Osteoblast (primary cell): Measurements from ENCODE around the gene F11R. TPM values are rescaled to one million over a fixed set of nuclear protein-coding genes. Genes with fewer than 3 reads are reported as not detected.
A peak's percentile ranks its signal among the peaks of the same experiment; 100 is the strongest.
"Not testable (repeated sequence)": the region's sequence is repeated elsewhere in the genome, so short reads cannot be mapped to it uniquely, and the experiment has no call there.

Source experiments
- DNase-seq: peaks from one replicate; pipeline ENCODE4 v3.0.0; 2011; ENCODE audit warnings: low spot score, mixed read lengths; ENCODE audit not compliant: insufficient read length; ENCODE audit errors: missing footprints
- H2AFZ ChIP-seq: 2 replicates; pipeline ENCODE4 v1.6.0; 2011; ENCODE audit warnings: mild to moderate bottlenecking, low read length
- H3K27ac ChIP-seq: 2 replicates; pipeline ENCODE4 v1.5.1; 2011; ENCODE audit warnings: mild to moderate bottlenecking, low read depth, low read length, moderate library complexity
- H3K27me3 ChIP-seq: 2 replicates; pipeline ENCODE4 v1.6.0; 2012; ENCODE audit warnings: mild to moderate bottlenecking, control low read depth, inconsistent platforms, low read length, moderate library complexity; ENCODE audit not compliant: insufficient read depth
- H3K36me3 ChIP-seq: 2 replicates; pipeline ENCODE4 v1.5.1; 2011; ENCODE audit warnings: mild to moderate bottlenecking, low read length, control low read depth, moderate library complexity; ENCODE audit not compliant: insufficient read depth
- H3K4me1 ChIP-seq: 2 replicates; pipeline ENCODE4 v1.5.1; 2011; ENCODE audit warnings: mild to moderate bottlenecking, low read length, control low read depth, moderate library complexity; ENCODE audit not compliant: insufficient read depth
- H3K4me2 ChIP-seq: 2 replicates; pipeline ENCODE4 v1.6.0; 2011; ENCODE audit warnings: mild to moderate bottlenecking, low read length; ENCODE audit not compliant: insufficient read depth
- H3K4me3 ChIP-seq: fragments of 200-600 bp; sonication (generic); 3 replicates; pipeline ENCODE4 v1.5.1; 2012; ENCODE audit warnings: mild to moderate bottlenecking, low read length, inconsistent platforms; ENCODE audit not compliant: insufficient read depth
- H3K79me2 ChIP-seq: 2 replicates; pipeline ENCODE4 v1.6.0; 2012; ENCODE audit warnings: mild to moderate bottlenecking, low read length, control low read depth, inconsistent platforms; ENCODE audit not compliant: insufficient read depth
- H3K9me3 ChIP-seq: 2 replicates; pipeline ENCODE4 v1.5.1; 2011; ENCODE audit warnings: low read depth, low read length, control low read depth
- H4K20me1 ChIP-seq: 2 replicates; pipeline ENCODE4 v1.6.0; 2012; ENCODE audit warnings: mild to moderate bottlenecking, low read length, control low read depth; ENCODE audit not compliant: insufficient read depth
- total RNA-seq: library from RNA; depleted of rRNA; stranded (reverse); fragments of >200 nt; gene quantifications from 2 replicates; pipeline ENCODE4 v1.2.3, GENCODE V29; 2012
- TF ChIP-seq, protein P1 (sequence below): IDR thresholded peaks from 2 replicates; pipeline ENCODE4 v1.5.1; 2011; ENCODE audit warnings: mild to moderate bottlenecking, low read depth, low read length, moderate library complexity; ENCODE audit errors: extremely low read depth

Gene F11R
- total RNA-seq, 1 donor, result 0.72 TPM

DNA sequence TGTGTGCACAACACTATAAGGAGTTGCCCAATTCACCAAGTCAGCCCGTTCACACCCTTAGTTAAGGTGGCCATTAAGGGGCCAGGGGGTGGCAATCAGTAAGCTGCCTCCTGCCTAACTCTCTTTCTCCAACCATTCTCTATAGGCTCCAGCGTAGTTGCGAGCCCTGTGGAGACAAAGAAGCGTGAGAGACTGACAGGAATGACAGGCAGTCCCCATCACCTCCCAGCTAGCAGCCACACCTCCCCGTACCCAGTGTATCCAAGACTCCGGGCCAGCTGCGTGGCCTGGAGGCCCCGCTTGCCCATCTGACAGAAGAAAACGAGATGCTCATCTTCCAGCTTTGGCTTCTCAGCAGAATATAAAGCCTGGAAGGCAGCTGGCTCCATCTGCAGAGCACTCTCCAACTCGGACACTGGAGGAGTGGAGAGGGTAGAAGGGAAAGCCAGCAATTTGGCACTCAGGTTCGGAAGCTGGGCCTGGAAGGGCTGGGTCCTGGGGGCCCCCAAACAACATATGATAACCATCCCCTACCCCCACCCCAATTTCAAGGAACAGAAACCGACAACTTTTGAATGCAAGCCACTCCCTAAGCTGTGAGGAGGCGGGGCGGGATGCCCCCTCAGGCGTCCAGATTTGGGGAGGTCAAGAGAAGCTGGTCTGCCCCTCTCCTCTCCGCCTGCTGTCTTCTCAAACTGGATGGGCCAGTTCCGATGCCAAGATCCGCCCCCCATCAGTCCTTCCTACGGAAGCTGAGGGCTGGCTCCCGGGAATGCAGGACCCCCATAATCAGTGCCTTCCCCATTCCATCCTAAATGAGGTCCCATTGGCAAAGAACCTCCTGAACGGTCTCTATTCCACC is 16.9 kb upstream of the F11R start:
- DNase-seq, result peak; percentile 65
- H4K20me1 ChIP-seq, result peaks cover 2% of the 10 kb centered on the region
- no peak overlapping the region for H3K27ac ChIP-seq
- no peak overlapping the region for H2AFZ ChIP-seq
- H3K4me3 ChIP-seq, result peak overlapping the region; percentile 46
- no peaks in the 10 kb centered on the region for H3K9me3 ChIP-seq
- H3K4me1 ChIP-seq, result no peaks in the 10 kb centered on the region
- TF ChIP-seq, protein P1, sequence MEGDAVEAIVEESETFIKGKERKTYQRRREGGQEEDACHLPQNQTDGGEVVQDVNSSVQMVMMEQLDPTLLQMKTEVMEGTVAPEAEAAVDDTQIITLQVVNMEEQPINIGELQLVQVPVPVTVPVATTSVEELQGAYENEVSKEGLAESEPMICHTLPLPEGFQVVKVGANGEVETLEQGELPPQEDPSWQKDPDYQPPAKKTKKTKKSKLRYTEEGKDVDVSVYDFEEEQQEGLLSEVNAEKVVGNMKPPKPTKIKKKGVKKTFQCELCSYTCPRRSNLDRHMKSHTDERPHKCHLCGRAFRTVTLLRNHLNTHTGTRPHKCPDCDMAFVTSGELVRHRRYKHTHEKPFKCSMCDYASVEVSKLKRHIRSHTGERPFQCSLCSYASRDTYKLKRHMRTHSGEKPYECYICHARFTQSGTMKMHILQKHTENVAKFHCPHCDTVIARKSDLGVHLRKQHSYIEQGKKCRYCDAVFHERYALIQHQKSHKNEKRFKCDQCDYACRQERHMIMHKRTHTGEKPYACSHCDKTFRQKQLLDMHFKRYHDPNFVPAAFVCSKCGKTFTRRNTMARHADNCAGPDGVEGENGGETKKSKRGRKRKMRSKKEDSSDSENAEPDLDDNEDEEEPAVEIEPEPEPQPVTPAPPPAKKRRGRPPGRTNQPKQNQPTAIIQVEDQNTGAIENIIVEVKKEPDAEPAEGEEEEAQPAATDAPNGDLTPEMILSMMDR, result no peak
- H3K4me2 ChIP-seq, result no peak overlapping the region
- H3K79me2 ChIP-seq, result peaks cover 5% of the 10 kb centered on the region
- H3K36me3 ChIP-seq, result peaks cover 41% of the 10 kb centered on the region
- no peaks in the 10 kb centered on the region for H3K27me3 ChIP-seq

DNA sequence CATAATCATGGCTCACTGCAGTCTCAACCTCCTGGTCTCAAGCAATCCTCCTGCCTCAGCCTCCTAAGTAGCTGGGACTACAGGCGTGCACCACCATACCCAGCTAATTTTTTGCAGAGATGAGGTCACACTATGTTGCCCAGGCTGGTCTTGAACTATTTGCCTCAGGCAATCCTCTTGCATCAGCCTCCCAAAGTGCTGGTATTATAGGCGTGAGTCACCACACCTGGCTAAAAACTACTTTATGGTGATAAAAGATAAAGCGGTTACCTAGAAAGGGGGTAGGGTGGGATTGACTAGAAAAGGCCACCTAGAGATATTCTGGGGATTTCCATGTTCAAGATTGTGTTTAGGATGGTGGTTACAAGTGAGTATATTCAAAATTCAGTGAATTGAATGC is 12.8 kb upstream of the F11R start:
- Histone ChIP-seq H4K20me1 (no peaks in the 10 kb centered on the region), H2AFZ (no peak overlapping the region), H3K9me3 (no peaks in the 10 kb centered on the region), H3K4me2 (no peak overlapping the region), H3K79me2 (no peaks in the 10 kb centered on the region), H3K36me3 (peaks cover 3% of the 10 kb centered on the region), H3K27ac (no peak overlapping the region), H3K4me3 (no peak overlapping the region), H3K4me1 (no peaks in the 10 kb centered on the region), H3K27me3 (no peaks in the 10 kb centered on the region)
- no peak for DNase-seq
- TF ChIP-seq, protein P1, result no peak

DNA sequence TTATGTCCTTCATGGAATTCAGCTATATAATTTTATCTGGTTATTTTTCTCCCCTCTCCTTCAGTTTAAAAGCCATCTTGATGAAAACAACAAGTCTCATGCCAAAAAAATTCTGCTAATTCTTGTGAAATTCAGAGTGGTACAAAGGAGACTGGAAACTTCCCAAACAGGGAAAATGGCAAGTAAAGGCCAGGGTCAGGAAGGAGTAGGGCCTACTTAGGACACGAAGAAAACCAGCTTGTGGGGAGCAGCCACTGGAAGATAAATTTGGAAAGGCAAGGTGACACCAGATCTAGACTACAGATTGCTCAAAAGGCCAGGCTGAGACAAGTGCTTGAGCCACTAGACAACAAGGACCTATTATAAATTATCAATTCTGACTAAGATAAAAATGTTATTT is 11.5 kb upstream of the F11R start:
- H3K4me2 ChIP-seq, result no peak overlapping the region
- H3K9me3 ChIP-seq, result no peaks in the 10 kb centered on the region
- no peak overlapping the region for H3K4me3 ChIP-seq
- no peaks in the 10 kb centered on the region for H4K20me1 ChIP-seq
- no peaks in the 10 kb centered on the region for H3K79me2 ChIP-seq
- no peaks in the 10 kb centered on the region for H3K36me3 ChIP-seq
- no peak overlapping the region for H3K27ac ChIP-seq
- DNase-seq, result peak; percentile 73
- H2AFZ ChIP-seq, result no peak overlapping the region
- H3K27me3 ChIP-seq, result no peaks in the 10 kb centered on the region
- no peaks in the 10 kb centered on the region for H3K4me1 ChIP-seq
- TF ChIP-seq, protein P1, result no peak

DNA sequence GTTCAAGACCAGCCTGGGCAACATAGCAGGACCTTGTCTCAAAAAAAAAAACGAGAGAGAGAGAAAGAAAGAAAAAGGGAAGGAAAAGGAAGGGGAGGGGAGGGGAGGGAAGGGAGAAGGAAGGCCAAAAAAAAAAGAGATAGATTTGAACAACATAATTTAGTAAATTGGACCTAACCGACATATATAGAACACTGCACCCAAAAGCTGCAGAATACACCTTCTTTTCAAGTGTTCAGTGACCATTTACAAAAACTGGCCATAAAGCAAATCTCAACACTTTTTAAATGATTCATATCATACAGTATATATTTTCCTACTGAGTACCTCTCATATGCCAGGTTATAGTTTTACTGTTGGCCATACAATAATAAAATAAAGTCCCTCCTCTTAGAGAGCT is 10.9 kb upstream of the F11R start:
- Histone ChIP-seq H3K36me3 (no peaks in the 10 kb centered on the region), H3K27ac (no peak overlapping the region), H3K27me3 (no peaks in the 10 kb centered on the region), H4K20me1 (no peaks in the 10 kb centered on the region), H3K4me3 (no peak overlapping the region), H3K79me2 (no peaks in the 10 kb centered on the region), H2AFZ (no peak overlapping the region), H3K4me2 (no peak overlapping the region), H3K9me3 (no peaks in the 10 kb centered on the region), H3K4me1 (no peaks in the 10 kb centered on the region)
- DNase-seq, result no peak
- TF ChIP-seq, protein P1, result no peak

DNA sequence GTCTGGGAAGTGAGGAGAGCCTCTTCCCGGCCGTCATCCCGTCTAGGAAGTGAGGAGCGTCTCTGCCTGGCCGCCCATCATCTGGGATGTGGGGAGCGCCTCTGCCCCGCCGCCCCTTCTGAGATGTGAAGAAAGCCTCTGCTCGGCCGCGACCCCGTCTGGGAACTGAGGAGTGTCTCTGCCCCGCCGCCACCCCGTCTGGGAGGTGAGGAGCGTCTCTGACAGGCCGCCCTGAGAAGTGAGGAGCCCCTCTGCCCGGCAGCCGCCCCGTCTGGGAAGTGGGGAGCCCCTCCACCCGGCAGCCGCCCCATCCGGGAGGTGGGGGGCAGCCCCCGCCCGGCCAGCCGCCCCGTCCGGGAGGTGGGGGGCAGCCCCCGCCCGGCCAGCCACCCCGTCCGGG is 8.5 kb upstream of the F11R start:
- not testable (repeated sequence) for H2AFZ ChIP-seq, H3K4me1 ChIP-seq, H3K4me2 ChIP-seq, H3K9me3 ChIP-seq, H3K27ac ChIP-seq, H3K36me3 ChIP-seq, H4K20me1 ChIP-seq, H3K27me3 ChIP-seq, H3K4me3 ChIP-seq, DNase-seq, H3K79me2 ChIP-seq

DNA sequence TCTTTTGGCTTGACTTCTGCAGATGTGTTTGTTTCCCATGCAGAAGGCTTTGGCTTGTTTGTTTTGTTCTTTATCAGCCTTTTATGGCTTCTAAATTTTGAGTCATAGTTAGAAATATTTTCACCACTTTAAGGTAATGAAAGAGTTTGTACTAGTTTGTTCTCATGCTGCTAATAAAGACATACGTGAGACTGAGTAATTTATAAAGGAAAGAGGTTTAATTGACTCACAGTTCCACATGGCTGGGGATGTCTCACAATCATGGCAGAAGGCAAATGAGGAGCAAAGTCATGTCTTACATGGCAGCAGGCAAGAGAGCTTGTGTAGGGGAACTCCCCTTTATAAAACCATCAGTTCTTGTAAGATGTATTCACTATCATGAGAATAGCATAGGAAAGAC is 6.0 kb upstream of the F11R start:
- H3K27ac ChIP-seq, H3K4me2 ChIP-seq, H4K20me1 ChIP-seq, H3K27me3 ChIP-seq, H2AFZ ChIP-seq, H3K36me3 ChIP-seq, H3K79me2 ChIP-seq, H3K4me1 ChIP-seq, DNase-seq, H3K9me3 ChIP-seq, H3K4me3 ChIP-seq: not testable (repeated sequence)
